GM19328 (cell line): ENCODE data around the gene ATP13A1.
"Not testable (repeated sequence)": the region's sequence is repeated elsewhere in the genome, so short reads cannot be mapped to it uniquely, and the experiment has no call there.

Experiments used
- ATAC-seq: cut with Tn5 transposase; IDR thresholded peaks from one replicate; pipeline ENCODE4 v1.9.1; 2021; ENCODE audit warnings: mild to moderate bottlenecking, moderate library complexity; ENCODE audit not compliant: unreplicated experiment

Gene ATP13A1

DNA sequence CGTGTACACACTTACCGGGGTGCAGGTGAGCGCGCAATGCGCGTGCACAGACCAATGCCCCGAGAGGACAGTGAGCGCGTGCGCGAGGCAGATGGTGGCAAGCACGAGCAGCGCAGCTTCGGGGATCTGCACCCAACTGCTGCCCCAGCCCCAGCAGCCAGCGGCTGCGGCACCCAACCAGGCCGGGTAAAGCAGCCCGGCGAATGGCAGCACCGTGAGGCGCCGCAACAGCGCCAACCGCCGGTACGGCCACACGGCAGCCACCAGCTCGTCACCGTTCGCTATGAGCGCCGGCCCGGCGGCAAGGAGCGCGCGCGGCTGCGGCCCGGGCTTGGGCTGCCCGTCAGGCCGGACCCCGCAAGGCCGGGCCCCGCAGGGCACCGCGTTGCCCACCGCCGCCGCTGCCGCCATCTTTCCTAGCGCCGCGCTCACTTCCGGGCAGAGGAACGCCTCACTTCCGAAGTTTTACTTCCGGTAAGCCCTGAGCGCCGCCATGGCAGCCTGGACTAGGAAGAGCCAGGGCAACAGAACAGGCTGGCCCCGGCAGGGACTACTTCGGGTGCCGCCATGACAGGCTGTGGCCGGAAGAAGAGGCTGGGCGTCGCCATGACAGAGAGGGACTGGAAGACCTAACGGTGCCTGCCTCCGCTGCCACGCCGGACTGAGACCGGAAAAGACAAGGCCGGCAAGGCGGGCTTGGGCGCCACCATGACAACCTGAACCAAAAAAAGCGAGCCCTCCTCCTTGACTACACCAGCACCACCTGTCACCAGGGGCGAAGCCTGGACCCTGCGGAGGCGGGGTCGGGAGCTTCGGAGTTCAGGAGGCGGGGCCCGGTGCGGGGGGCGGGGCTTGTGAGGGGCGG, at the start of gene ATP13A1:
ATP13A1 (minus strand) TSS at position 421 of the 865 bp plus-strand sequence; CDS start at position 411, 10 bp downstream.
- ATAC-seq = peak; percentile 74

DNA sequence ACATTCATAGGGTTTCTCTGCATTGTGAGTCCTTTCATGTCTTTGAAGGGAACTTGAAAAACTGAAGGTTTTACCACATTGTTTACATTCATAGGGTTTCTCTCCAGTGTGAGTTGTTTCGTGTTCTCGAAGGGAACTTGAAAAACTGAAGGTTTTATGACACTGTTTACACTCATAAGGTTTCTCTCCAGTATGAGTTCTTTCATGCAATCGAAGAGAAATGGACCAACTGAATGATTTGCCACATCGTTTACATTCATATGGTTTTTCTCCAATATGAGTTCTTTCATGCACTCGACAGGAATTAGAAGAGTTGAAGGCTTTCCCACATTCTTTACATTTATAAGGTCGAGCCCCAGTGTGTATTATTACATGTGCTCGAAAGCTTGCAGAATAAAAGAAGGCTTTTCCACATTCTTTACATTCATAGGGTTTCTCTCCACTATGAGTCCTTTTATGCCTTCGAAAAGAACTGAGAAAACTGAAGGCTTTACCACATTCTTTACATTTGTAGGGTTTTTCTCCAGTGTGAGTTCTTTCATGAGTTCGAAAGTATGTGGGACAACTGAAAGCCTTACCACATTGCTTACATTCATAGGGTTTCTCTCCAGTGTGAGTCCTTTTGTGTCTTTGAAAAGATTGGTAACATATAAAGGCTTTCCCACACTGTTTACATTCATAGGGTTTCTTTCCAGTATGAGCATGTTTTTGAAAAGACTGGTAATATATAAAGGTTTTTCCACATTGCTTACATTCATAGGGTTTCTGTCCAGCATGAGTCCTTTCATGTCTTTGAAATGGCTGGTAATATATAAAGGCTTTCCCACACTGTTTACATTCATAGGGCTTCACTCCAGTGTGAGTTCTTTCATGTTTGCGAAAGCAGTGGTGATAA, 48.7 kb upstream of the ATP13A1 start:
- ATAC-seq = no peak

DNA sequence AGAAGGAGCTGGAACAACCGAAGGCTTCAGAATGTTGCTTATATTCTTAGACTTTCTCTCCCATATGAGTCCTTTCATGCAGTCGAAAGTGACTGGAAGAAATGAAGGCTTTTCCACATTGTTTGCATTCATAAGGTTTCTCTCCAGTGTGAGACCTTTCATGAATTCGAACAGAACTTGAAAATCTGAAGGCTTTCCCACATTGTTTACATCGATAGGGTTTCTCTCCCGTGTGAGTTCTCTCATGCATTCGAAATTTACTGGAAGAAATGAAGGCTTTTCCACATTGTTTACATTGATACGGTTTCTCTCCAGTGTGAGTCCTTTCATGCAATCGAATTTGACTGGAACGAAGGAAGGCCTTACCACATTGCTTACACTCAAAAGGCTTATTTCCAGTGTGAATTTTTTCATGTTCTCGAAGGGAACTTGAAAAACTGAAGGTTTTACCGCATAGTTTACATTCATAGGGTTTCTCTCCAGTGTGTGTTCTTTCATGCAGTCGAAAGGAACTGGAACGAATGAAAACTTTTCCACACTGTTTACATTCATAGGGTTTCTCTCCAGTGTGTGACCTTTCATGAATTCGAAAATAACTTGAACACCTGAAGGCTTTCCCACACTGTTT, 47.9 kb upstream of the ATP13A1 start:
- no peak for ATAC-seq

DNA sequence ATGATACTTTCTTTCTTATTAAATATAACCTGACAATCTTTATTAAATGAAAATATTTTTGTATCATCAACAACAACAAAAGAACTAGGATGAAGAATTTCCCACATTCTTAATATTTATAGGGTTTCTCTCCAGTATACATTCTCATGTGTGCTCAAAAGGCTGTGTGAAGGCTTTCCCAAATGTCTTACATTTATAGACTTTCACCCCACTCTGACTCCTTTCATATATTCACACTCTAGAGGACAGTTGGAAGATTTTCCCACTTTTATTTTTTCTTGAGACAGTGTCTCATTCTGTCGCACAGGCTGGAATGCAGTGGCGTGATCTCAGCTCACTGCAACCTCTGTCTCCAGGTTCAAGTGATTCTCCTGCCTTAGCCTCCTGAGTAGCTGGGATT, 47.0 kb upstream of the ATP13A1 start:
- ATAC-seq = no peak

DNA sequence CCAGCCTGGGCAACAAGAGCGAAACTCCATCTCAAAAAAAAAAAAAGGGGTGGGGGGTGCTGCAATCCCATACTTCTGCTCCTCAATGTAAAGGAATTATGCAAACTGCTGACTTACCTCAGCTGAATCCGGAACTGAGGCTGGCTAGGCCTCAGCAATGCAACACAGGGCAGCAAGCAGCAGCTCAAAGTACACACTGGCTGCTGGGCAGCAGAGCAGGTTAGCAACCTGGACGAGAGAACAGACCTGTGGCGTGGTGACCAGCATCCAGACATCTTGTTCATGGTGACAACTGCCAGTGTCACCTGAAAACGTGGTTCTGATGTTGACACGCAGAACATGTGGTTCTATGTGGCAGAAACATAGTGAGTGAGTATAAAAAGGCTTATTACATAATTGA, 41.4 kb upstream of the ATP13A1 start:
- ATAC-seq = no peak

DNA sequence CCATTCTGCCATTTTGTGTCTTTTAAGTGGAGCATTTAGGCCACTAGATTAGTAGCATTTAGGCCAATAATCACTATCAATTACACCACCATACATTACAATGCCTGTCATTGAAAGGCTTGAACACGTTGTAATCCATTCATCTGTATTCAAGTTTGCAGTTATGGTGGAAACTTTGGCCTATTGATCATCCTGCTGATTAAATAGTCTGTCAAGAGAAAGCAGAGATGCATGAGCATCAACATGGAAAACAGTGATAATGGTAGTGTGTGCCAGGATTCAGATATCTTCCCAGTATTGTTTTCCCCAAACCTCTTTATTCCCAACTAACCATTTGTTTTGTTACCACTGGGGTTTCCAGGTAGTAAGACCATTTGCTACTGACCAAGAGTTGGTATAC, 37.0 kb upstream of the ATP13A1 start:
- not testable (repeated sequence) for ATAC-seq

DNA sequence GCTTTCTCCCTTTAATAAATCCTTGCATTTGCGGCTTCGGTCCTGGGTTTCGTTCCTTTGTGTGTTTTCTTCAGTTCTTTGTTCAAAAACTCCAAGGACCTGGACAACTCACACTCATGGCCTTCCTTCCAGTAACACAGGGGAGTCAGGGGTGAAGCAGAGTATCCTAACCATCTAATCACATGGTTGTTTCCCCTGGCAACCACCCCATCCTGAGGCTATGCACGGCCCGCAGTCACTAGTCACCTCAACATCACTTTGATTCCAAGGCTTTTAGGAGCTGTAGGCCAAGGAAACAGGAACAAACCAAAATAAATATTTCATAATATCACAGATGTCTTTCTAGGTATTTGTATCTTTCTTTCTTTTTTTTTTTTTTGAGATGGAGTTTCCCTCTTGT, 34.1 kb upstream of the ATP13A1 start:
- no peak for ATAC-seq

DNA sequence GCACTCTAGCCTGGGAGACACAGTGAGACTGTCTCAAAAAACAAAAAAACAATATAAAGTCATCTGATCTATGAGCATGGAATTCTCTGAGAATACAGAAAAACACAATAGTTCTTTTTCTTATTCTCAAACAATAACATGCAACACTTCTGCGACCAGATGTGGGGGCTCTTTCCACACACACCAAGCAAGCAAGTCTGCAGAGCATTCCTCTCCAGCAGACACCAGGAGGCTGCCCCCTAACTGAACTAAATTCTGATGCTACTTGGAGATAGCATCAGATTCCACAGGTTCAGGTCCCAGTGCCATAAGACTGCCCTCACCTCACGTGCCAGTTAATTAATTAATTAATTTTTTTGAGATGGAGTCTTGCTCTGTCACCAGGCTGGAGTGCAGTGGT, 32.9 kb upstream of the ATP13A1 start:
- no peak for ATAC-seq

DNA sequence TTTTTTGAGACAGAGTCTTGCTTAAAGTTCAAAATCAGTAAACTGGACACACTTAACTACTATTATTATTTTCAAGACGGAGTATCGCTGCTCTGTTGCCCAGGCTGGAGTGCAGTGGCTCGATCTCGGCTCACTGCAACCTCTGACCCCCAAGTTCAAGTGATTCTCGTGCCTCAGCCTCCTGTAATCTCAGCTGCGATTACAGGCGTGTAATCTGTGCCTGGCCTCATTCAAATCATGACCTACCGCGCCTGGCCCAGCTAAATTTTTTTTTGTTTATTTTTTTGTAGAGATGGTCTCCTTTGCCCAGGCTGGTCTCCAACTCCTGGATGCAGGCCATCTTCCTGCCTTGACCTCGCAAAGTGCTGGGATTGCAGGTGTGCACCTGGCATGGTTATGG, 28.2 kb upstream of the ATP13A1 start:
- ATAC-seq = no peak

DNA sequence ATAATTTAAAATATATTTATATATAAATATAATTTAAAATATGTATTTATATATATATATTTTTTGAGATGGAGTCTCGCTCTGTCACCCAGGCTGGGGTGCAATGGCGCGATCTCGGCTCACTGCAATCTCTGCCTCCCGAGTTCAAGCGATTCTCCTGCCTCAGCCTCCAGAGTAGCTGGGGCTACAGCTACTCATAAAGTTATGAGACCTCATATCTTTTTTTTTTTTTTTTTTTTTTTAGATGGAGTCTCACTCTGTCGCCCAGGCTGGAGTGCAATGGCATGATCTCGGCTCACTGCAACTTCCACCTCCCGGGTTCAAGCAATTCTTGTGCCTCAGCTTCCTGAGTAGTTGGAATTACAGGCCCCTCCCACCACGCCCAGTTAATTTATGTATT, 25.5 kb upstream of the ATP13A1 start:
- ATAC-seq = not testable (repeated sequence)

DNA sequence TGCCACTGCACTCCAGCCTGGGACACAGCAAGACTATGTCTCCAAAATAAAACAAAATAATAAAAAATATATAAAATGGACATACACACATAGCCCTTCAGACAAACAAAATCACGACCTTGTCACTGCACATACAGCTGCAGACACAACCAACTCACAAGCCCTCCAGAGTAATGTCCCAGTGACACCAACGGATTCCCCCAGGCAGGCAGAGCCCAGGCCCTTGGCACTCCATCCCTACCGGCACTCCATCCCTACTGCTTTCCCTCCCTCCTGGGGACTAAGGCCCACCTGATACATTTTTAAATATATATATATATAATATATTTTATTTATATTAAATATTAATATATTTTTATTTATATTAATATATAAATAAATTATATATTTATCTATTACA, 23.6 kb upstream of the ATP13A1 start:
- no peak for ATAC-seq

DNA sequence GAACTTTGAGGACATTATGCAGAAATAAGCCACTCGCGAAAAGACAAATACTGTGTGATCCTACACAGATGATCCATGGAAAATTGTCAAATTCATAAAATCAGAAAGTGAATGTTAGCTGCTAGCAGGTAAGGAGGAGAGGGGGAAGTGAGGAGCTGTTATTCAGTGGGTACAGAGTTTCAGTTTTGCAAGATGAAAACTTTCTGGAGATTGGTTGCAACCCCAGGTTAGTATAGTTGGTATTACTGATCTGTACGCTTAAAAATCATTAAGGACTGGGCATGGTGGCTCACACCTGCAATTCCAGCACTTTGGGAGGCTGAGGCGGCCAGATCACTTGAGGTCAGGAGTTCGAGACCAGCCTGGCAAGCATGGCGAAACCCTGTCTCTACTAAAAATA, 23.1 kb upstream of the ATP13A1 start:
- no peak for ATAC-seq

DNA sequence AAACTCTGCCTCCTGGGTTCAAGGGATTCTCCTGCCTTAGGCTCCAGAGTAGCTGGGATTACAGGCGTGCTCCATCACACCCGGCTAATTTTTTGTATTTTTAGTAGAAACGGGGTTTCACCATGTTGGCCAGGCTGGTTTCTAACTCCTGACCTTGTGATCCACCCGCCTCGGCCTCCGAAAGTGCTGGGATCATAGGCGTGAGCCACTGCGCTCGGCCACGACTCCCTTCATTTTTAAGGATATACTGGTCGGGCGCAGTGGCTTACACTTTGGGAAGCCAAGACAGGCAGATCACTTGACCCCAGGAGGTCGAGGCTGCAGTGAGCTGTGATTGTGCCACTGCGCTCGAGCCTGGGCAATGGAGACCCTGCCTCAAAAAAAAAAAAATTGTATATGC, 22.6 kb upstream of the ATP13A1 start:
- ATAC-seq = not testable (repeated sequence)

DNA sequence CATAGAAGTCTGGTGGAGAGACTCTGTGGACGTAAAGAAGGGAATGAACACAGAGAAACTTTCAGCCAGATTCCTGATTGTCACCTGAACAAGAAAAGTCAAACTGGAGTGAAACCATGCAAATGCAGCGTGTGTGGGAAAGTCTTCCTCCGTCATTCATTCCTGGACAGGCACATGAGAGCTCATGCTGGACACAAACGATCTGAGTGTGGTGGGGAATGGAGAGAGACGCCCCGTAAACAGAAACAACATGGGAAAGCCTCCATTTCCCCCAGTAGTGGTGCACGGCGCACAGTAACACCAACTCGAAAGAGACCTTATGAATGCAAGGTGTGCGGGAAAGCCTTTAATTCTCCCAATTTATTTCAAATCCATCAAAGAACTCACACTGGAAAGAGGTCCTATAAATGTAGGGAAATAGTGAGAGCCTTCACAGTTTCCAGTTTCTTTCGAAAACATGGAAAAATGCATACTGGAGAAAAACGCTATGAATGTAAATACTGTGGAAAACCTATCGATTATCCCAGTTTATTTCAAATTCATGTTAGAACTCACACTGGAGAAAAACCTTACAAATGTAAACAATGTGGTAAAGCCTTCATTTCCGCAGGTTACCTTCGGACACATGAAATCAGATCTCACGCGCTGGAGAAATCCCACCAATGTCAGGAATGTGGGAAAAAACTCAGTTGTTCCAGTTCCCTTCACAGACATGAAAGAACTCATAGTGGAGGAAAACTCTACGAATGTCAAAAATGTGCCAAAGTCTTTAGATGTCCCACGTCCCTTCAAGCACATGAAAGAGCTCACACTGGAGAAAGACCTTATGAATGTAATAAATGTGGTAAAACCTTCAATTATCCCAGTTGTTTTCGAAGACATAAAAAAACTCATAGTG, 15.9 kb upstream of the ATP13A1 start:
- ATAC-seq = no peak

DNA sequence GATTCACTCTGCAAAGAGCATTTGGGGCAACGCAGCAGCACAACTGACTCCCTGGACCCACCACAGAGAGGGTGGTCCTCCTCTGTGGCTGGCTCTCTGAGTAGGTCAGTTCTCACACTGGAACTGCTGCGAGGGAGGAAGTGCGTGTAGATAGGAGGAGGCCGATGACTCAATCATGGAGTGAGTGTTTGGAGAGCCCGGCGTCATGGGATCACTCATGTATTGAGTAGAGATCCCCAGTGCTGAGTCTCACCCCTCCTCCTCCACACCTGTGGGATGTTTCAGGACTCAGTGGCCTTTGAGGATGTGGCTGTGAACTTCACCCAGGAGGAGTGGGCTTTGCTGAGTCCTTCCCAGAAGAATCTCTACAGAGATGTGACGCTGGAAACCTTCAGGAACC, 14.1 kb upstream of the ATP13A1 start:
- no peak for ATAC-seq

DNA sequence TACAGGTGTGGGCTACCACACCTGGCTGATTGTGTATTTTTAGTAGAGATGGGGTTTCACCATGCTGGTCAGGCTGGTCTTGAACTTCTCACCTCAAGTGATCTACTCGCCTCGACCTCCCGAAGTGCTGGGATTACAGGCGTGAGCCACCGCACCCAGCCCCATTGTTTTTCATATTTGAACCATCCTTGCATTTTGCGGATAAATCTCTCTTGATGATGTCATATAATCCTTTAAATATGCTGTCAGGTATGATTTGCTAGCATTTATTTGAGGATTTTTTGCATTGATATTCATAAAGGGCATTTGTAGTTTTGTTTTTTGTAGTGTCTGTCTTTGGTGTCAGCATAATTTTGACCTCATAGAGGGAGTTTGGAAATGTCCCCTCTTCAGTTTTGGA, 10.8 kb upstream of the ATP13A1 start:
- ATAC-seq = no peak

DNA sequence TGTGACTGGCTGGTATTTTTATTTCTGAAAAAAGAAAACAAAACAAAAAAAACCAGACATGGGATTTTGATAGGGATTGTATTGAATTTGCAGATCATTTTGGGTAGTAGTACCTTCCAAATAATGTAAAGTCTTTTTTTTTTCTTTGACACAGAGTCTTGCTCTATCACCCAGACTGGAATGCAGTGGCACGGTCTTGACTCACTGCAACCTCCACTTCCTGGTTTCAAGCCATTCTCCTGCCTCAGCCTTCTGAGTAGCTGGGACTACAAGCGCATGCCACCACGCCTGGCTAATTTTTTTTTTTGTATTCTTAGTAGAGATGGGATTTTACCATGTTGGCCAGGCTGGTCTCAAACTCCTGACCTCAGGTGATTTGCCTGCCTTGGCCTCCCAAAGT, 9.3 kb upstream of the ATP13A1 start:
- ATAC-seq = no peak

DNA sequence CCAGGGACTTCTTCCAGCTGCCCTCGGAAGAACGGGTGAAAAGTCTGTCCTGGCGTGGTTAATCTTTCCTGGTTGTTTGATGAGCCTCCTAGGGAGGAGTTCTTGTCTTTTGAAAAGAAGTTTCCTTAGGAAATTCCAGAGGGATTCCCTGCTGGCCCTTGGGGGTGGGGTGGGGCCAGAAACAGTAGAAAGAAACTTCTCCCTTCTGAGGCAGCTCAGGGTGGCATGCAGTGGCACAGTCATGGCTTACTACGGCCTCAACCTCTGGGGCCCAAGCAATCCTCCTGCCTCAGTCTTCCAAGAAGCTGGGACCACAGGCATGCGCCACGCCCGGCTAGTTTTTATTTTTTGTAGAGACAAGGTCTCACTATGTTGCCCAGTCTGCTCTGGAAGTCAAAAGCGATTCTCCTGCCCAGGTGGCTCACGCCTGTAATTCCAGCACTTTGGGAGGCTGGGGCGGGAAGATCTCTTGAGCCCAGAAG, 6.6 kb upstream of the ATP13A1 start:
- no peak for ATAC-seq

DNA sequence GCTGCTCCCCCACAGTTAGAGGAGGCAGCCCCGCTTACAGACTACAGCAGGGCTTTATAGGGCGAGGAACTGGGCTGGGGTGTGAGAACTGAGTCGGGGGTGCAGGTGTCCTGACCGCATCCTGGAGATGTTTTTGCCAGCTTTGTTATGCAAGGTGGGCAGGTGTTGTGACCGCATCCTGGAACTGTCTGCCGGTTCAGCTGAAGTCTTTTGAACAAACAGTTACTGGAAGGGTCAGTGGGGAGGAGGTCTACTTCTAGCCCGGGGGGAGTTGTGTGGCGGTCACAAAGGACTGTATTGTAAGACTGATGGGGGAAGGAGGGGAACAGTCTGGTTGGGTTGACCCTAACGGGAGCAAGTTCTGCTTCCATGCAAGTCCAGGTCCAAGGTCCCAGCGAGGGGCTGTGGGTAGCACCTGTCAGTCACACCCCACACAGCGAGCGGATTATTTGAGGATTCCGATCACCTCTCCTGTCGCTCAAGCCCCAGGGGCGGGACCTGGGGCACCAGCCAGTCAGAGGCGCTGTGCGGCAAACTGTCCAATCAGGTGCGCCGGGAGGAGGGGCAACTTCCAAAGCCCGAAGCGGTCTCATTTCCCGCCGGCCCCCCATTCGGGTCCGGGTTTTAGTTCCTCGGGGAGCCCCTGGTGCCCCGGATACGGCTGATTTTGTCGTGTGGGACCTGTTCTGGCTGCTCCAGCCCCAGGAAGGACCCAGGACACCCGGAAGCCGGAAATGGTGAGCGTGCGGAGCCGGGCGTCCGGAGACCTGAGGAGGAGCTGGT, 4.9 kb upstream of the ATP13A1 start, which contains the start of gene ZNF101:
ZNF101 (plus strand) TSS at position 610 of the 783 bp plus-strand sequence; CDS start at position 735, 125 bp downstream.
- ATAC-seq = peak; percentile 48
